Epidermal melanocyte (primary cell): ENCODE measurements around the gene SPTBN1.
"Not testable (repeated sequence)": the region's sequence is repeated elsewhere in the genome, so short reads cannot be mapped to it uniquely, and the experiment has no call there.

ENCODE experiments used
- DNase-seq: peaks from one replicate; pipeline ENCODE4 v3.0.0; 2011; ENCODE audit warnings: low spot score; ENCODE audit not compliant: insufficient read length

SPTBN1 gene

GRCh38 chr2:54697934-54698333 is 241.8 kb downstream of the SPTBN1 start:
- no peak for DNase-seq

- DNase-seq = not testable (repeated sequence)
Observed at GRCh38 chr2:54698926-54699325, 242.8 kb downstream of the SPTBN1 start.

DNA sequence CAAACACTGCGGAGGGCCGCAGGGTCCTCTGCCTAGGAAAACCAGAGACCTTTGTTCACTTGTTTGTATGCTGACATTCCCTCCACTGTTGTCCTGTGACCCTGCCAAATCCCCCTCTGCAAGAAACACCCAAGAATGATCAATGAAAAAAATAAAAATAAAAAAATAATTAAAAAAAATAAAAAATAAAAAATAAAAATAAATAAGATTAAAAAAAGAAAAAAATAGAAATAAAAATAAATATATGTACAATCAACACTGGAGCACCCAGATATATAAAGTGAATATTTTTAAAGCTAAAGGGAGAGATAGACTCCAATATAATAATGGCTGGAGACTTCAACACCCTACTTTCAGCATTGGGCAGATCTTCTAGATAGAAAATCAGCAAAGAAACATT is 243.5 kb downstream of the SPTBN1 start:
- no peak for DNase-seq

DNA sequence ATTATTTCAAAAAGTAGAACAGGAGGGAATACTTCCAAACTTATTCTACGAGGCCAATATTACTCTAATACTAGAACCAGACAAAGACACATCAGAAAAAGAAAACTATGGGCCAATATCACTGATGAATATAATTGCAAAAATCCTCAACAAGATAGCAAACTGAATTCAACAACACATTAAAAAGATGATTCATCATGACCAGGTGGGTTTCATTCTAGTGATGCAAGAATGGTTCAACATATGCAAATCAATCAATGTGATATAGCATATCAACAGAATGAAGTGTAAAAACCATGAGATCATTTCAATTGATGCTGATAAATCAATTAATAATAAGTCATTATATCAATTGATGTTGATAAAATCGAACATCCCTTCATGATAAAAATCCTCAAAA is 244.9 kb downstream of the SPTBN1 start:
- DNase-seq = no peak

GRCh38 chr2:54704238-54704637 is 248.1 kb downstream of the SPTBN1 start:
- DNase-seq = no peak

GRCh38 chr2:54704688-54705605 is 248.8 kb downstream of the SPTBN1 start:
- DNase-seq = no peak

GRCh38 chr2:54706622-54707021 is 250.5 kb downstream of the SPTBN1 start:
- DNase-seq = no peak

DNA sequence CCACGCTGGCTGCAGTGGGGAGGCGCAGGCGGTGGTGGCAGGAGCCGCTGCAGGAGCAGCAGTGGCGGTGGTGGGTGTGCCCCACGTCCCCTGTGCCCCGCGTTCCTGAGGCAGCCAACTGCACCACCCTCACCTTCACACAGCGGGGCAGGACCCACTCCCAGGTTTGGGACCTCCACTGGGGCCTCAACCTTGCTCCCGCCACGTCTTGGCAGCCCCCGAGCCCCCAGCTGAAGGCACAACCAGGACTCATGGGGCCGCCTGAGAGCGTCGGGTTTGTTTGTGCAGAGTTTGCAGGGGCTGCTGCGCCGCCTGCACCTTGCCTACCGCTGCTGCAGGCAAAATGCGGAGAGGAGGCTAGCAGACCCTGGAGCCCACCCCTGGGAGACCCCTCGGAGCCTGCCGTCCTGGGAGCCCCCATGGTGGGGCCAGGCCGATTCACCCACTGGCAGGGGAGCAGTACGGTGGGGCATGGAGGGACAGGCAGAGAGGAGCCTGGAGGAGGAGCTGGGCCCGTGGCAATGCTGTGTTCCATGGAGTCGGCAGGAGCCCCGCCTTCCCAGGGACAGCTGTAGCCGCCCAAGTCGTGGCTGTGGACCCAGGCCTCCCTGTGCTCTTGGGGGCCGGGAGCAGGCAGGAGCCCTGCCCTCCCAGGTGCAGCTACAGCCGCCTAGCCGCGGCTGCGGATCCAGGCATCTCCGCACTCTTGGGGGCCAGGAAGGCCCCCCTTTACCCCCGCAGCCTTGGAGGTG is 252.6 kb downstream of the SPTBN1 start:
- DNase-seq = no peak

- no peak for DNase-seq
Observed at GRCh38 chr2:54709336-54709809, 253.2 kb downstream of the SPTBN1 start.

- DNase-seq = no peak
Observed at GRCh38 chr2:54710216-54710615, 254.1 kb downstream of the SPTBN1 start.

DNA sequence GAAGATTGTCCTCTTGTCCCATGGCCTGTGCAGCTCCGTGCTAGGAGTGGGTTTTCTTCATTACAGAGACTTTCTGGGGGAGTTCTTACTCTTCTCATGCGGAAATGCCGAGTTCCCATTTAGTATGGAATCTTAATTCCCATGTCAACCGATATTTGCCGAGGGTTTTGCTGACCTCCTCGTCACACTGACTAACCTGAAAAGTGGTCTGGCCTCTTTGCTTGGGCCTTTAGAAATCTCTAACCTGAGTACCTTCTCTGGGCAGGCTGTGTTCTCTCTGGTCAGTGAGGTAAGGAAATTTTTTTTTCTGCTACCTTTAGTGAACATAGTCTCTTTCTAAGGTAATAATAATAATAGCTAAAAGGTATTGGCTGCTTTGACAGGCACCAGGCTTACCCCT is 256.4 kb downstream of the SPTBN1 start:
- no peak for DNase-seq

DNA sequence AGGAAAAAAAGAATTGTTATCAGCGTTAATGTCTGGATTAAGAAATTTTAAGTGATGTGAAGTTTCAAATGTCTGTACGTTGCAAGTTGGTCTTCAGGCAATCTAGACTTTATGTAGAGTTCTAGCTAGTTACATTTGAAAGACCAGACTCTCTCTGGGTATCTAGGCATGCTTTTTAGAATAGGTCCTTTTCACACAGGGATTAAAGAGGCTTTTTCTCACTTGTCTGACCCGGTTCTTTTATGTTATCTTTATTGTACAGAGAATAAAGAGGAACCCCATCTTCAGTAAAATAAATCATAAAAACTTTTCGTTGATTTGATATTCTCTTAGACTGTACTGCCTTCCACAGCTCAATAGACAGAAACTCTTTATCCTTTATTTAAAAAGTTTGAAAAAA is 258.9 kb downstream of the SPTBN1 start:
- DNase-seq = no peak

DNA sequence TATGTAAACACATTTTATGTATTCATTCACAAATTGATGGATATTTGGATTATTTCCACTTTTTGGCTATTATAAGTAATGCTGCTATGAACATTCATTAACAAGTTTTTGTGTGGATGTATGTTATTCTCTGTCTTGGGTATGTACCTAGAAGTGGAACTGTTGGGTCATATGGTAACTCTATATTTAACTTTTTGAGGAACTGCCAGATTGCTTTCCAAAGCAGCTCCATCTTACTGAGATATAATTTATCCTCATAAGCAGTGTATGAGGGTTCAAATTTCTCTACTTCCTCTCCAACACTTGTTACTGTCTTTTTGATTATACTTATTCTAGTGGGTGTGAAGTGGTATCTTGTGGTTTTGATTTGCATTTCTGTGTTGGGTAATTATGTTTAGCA is 260.2 kb downstream of the SPTBN1 start:
- no peak for DNase-seq

- DNase-seq = no peak
Observed at GRCh38 chr2:54720563-54720962, 264.4 kb downstream of the SPTBN1 start.
